ENCODE measurements around the gene UBE3C.

DNA sequence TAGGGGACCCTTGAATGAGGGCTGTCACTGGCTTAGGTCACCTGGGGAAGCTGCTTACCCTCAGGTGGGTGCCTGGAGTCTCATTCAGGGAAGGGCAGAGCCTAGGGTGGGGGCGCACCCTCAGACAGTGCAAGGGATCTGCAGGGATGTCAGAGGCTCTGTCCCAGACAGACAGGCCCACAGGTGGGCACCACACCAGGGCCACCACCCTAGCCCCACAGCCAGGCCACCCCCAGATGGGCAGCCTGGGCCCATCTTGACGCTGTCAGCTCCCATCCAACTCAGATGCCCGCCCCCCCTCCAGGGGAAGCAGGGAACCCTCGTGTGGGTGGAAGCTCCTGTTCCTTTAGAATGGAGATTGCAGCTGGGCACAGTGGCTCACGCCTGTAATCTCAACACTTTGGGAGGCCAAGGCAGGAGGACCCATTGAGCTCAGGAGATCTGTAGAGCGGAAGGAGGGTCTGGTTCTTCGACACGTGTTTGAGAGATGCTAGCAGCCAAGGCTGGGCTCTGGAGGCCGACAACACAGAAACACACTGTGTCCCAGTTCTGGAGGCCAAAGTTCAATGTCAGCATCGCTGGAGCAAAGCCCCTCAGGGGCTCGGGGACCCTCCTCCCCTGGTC lies 139.6 kb downstream of the UBE3C start:
- TF ChIP-seq, protein P1, sequence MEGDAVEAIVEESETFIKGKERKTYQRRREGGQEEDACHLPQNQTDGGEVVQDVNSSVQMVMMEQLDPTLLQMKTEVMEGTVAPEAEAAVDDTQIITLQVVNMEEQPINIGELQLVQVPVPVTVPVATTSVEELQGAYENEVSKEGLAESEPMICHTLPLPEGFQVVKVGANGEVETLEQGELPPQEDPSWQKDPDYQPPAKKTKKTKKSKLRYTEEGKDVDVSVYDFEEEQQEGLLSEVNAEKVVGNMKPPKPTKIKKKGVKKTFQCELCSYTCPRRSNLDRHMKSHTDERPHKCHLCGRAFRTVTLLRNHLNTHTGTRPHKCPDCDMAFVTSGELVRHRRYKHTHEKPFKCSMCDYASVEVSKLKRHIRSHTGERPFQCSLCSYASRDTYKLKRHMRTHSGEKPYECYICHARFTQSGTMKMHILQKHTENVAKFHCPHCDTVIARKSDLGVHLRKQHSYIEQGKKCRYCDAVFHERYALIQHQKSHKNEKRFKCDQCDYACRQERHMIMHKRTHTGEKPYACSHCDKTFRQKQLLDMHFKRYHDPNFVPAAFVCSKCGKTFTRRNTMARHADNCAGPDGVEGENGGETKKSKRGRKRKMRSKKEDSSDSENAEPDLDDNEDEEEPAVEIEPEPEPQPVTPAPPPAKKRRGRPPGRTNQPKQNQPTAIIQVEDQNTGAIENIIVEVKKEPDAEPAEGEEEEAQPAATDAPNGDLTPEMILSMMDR (IDR thresholded peaks at IDR 0.05; ENCODE audit: insufficient read depth, low read length): no peak
- TF ChIP-seq, protein P2, sequence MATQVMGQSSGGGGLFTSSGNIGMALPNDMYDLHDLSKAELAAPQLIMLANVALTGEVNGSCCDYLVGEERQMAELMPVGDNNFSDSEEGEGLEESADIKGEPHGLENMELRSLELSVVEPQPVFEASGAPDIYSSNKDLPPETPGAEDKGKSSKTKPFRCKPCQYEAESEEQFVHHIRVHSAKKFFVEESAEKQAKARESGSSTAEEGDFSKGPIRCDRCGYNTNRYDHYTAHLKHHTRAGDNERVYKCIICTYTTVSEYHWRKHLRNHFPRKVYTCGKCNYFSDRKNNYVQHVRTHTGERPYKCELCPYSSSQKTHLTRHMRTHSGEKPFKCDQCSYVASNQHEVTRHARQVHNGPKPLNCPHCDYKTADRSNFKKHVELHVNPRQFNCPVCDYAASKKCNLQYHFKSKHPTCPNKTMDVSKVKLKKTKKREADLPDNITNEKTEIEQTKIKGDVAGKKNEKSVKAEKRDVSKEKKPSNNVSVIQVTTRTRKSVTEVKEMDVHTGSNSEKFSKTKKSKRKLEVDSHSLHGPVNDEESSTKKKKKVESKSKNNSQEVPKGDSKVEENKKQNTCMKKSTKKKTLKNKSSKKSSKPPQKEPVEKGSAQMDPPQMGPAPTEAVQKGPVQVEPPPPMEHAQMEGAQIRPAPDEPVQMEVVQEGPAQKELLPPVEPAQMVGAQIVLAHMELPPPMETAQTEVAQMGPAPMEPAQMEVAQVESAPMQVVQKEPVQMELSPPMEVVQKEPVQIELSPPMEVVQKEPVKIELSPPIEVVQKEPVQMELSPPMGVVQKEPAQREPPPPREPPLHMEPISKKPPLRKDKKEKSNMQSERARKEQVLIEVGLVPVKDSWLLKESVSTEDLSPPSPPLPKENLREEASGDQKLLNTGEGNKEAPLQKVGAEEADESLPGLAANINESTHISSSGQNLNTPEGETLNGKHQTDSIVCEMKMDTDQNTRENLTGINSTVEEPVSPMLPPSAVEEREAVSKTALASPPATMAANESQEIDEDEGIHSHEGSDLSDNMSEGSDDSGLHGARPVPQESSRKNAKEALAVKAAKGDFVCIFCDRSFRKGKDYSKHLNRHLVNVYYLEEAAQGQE (IDR thresholded peaks at IDR 0.05; ENCODE audit: insufficient replicate concordance, low read depth): no peak
- TF ChIP-seq GABPA (IDR thresholded peaks at IDR 0.05; ENCODE audit: low read depth) (no peak), POLR2AphosphoS5 (IDR thresholded peaks at IDR 0.05; ENCODE audit: low read depth) (no peak)
